GM20000 (cell line): Measurements from ENCODE around the gene PLPP3.
A peak's percentile ranks its signal among the peaks of the same experiment; 100 is the strongest.

Experiments used
- DNase-seq: peaks from one replicate; pipeline ENCODE4 v3.0.0; 2012; ENCODE audit warnings: low spot score
- CTCF ChIP-seq: IDR thresholded peaks from 2 replicates; pipeline ENCODE4 v1.5.1; 2012; ENCODE audit warnings: mild to moderate bottlenecking, control low read depth; ENCODE audit errors: extremely low read depth, missing control alignments

The PLPP3 gene

DNA sequence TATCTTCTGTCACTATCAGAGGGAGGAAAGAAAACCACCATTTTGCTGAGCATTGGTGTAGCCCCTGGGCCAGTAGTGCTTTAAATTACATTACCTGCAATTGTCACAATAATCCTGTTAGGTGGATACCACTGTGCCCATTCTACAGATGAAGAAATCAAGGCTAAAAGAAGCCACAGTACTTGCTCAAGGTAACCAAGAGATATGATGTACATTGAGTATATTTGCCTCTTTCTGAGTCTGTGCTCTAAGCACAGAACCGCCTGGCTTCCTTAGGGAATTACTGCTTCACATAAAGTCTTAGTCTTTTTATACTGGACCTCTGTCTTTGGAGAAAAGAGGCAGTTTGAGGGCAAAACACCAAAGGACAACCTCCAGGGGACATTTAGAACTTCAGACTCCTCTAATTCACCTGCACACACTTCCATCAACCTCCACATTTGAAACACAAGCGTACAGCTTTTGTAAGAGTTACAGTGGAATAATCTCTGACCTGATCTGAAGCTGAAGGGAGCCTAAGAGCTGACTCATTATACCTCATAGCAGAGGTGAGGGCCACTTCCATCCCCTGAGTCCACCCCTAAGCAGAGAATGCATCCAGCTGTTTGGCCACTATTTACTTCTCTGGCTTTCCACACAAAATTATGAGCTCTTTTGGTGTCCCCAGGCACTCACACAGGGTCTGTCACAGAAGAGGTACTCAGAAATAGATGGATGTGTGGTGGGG, 61.8 kb downstream of the PLPP3 start:
- DNase-seq = no peak
- TF ChIP-seq CTCF = no peak

GRCh38 chr1:56516539-56517252, 62.7 kb downstream of the PLPP3 start:
- peak; percentile 47 for DNase-seq
- TF ChIP-seq CTCF = no peak

DNA sequence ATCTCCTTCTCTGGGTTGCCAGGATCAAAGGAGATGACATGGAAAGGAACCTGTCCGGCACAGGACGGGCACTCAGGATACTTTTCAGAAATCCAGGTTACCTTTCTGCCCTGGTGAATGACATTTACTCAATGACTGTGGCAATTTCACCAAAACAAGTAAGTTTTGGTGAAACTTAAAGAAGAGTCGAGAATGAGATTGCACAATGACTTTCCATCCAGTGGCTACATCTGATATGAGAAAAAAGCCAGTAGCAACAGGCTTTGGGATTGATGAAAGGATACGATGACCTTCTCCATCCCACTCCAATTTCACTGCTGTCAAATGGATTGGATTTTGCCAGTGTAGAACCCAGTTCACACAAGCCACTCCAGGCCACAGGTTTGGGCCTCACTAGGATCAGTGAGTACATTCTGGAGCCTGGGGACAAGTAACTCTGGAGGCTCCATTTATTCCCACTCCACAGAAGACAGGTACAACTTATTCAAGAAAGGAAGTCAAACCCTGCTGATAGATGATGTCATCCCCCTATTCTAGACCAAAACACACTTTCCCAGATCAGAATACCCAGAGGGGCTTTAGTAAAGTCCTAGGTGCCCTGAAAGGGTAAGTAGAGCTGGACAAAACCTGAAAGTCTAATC, 63.3 kb downstream of the PLPP3 start:
- DNase-seq = no peak
- TF ChIP-seq CTCF = no peak

GRCh38 chr1:56512724-56513494, 66.5 kb downstream of the PLPP3 start:
- no peak for DNase-seq
- no peak for TF ChIP-seq CTCF

- no peak for TF ChIP-seq CTCF
Measured at GRCh38 chr1:56511766-56512165, 67.6 kb downstream of the PLPP3 start.

DNA sequence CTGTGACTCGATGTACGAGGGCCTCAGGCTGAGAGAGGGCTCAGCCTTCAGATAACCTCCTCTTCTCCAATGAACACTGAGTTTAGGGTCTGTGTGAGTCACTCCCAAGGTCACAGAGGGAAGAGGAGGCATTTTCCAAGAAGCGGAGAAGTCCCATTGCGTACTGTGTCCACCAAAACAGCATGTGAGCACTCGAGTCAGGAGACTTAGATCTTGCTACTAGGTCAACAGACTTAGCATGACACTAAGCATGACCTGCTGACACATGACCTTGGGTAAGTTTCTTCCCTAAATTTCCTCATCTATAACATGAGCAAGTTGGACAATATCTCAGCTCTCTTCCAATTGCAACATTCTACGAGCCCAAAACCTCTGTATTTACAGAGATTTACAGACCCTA, 68.0 kb downstream of the PLPP3 start:
- no peak for DNase-seq
- TF ChIP-seq CTCF = no peak

More at GRCh38 chr1:56511766-56512165, 67.6 kb downstream of the PLPP3 start:
- no peak for DNase-seq
